ENCODE measurements around the gene PDCD11.

The PDCD11 gene

GRCh38 chr10:103350517-103351260 is 45.7 kb upstream of the PDCD11 start, which contains the start of gene PCGF6 (continued):
- TF ChIP-seq ZNF398 (tag by site-specific recombination; IDR thresholded peaks at IDR 0.05) = peak; percentile 91
- no peak for TF ChIP-seq OSR2 (tag by site-specific recombination; IDR thresholded peaks at IDR 0.05)
- TF ChIP-seq KLF17 (tag by site-specific recombination; IDR thresholded peaks at IDR 0.05) = 0 out of 2 replicates have a peak, but pooled peaks have one; percentile 6
- TF ChIP-seq ZNF548 (tag by site-specific recombination; IDR thresholded peaks at IDR 0.05) = no peak
- TF ChIP-seq ZIC2 (tag by site-specific recombination; IDR thresholded peaks at IDR 0.05) = peak; percentile 73
- TF ChIP-seq ZBTB6 (tag by site-specific recombination; IDR thresholded peaks at IDR 0.05) = peak; percentile 53; the same call in 1 of the 2 replicates
- peak; percentile 83 for TF ChIP-seq GLIS1 (tag by site-specific recombination; IDR thresholded peaks at IDR 0.05)
- TF ChIP-seq YY1 (tag by site-specific recombination; IDR thresholded peaks at IDR 0.05) = peak; percentile 35; the same call in 1 of the 2 replicates
- no peak for TF ChIP-seq ZNF555 (tag by site-specific recombination; conservative IDR thresholded peaks at IDR 0.05)
- TF ChIP-seq ZNF624 (tag by site-specific recombination; IDR thresholded peaks at IDR 0.05) = no peak
- TF ChIP-seq CTCF (tag by site-specific recombination; IDR thresholded peaks at IDR 0.05) = peak; percentile 40; the same call in 1 of the 2 replicates
- TF ChIP-seq ZNF530 (tag by site-specific recombination; IDR thresholded peaks at IDR 0.05; ENCODE audit: low read depth) = no peak
- TF ChIP-seq ZNF501 (tag by site-specific recombination; IDR thresholded peaks at IDR 0.05) = no peak
- peak; percentile 67 for TF ChIP-seq ZEB2 (tag by site-specific recombination; IDR thresholded peaks at IDR 0.05)
- TF ChIP-seq ZNF140 (tag by site-specific recombination; IDR thresholded peaks at IDR 0.05) = no peak
- TF ChIP-seq ZNF843 (tag by site-specific recombination; IDR thresholded peaks at IDR 0.05) = 0 out of 2 replicates have a peak, but pooled peaks have one; percentile 11
- TF ChIP-seq ZBTB10 (tag by site-specific recombination; IDR thresholded peaks at IDR 0.05) = peak; percentile 59; the same call in 1 of the 2 replicates
- peak; percentile 70; the same call in 1 of the 2 replicates for TF ChIP-seq ZNF600 (tag by site-specific recombination; IDR thresholded peaks at IDR 0.05)
- TF ChIP-seq ZNF335 (tag by site-specific recombination; conservative IDR thresholded peaks at IDR 0.05) = peak; percentile 63
- peak; percentile 8; the same call in 1 of the 2 replicates for TF ChIP-seq ZNF394 (tag by site-specific recombination; IDR thresholded peaks at IDR 0.05; ENCODE audit: borderline replicate concordance)
- TF ChIP-seq KLF10 (tag by site-specific recombination; IDR thresholded peaks at IDR 0.05) = 0 out of 2 replicates have a peak, but pooled peaks have one; percentile 50
- peak; percentile 90 for TF ChIP-seq EGR2 (tag by site-specific recombination; IDR thresholded peaks at IDR 0.05; ENCODE audit: low read depth)
- peak; percentile 91 for TF ChIP-seq ZXDB (tag by site-specific recombination; IDR thresholded peaks at IDR 0.05)
- peak; percentile 68; the same call in 1 of the 2 replicates for TF ChIP-seq ZBTB44 (tag by site-specific recombination; IDR thresholded peaks at IDR 0.05)
- TF ChIP-seq ZFP37 (tag by site-specific recombination; IDR thresholded peaks at IDR 0.05) = peak; percentile 58; the same call in 1 of the 2 replicates
- no peak for TF ChIP-seq ZNF776 (tag by site-specific recombination; IDR thresholded peaks at IDR 0.05; ENCODE audit: borderline replicate concordance)
- TF ChIP-seq ZNF514 (tag by site-specific recombination; IDR thresholded peaks at IDR 0.05) = no peak
- TF ChIP-seq ZBTB17 (tag by site-specific recombination; IDR thresholded peaks at IDR 0.05) = peak; percentile 57; the same call in 1 of the 2 replicates
- no peak for TF ChIP-seq ZNF311 (tag by site-specific recombination; IDR thresholded peaks at IDR 0.05; ENCODE audit: borderline replicate concordance)
- no peak for TF ChIP-seq SALL2 (tag by site-specific recombination; IDR thresholded peaks at IDR 0.05; ENCODE audit: borderline replicate concordance)
